IMR-90 (cell line): ENCODE measurements around the gene GCNT2.

Experiments used
- FOS ChIP-seq: fragments of 150-350 bp; IDR thresholded peaks from 2 replicates; pipeline ENCODE4 v1.6.1; 2016; ENCODE audit warnings: low read depth, low read length
- NFE2L2 ChIP-seq: fragments of 150-350 bp; IDR thresholded peaks from 2 replicates; pipeline ENCODE4 v1.6.1; 2016; ENCODE audit warnings: low read depth, mild to moderate bottlenecking, low read length
- POLR2A ChIP-seq: IDR thresholded peaks from 2 replicates; pipeline ENCODE4 v1.6.1; 2012; ENCODE audit warnings: mild to moderate bottlenecking, low read depth, low read length
- RAD21 ChIP-seq: IDR thresholded peaks from 2 replicates; pipeline ENCODE4 v1.6.1; 2012; ENCODE audit warnings: low read length, improper control_type of control experiment
- RFX5 ChIP-seq: IDR thresholded peaks from 2 replicates; pipeline ENCODE4 v1.8.0; 2012; ENCODE audit warnings: low read depth, mild to moderate bottlenecking, low read length, moderate library complexity
- USF2 ChIP-seq: fragments of 150-350 bp; IDR thresholded peaks from 2 replicates; pipeline ENCODE4 v1.6.1; 2017; ENCODE audit warnings: mild to moderate bottlenecking, antibody characterized with exemption, low read length, low read depth
- TF ChIP-seq, protein P1 (sequence below): conservative IDR thresholded peaks from 2 replicates; pipeline ENCODE4 v1.5.1; 2012; ENCODE audit warnings: mild to moderate bottlenecking, low read depth, low read length, improper control_type of control experiment
- TF ChIP-seq, protein P2 (sequence below): fragments of 150-350 bp; IDR thresholded peaks from 2 replicates; pipeline ENCODE4 v1.6.1; 2016; ENCODE audit warnings: low read depth, mild to moderate bottlenecking, low read length, moderate library complexity, borderline replicate concordance

DNA sequence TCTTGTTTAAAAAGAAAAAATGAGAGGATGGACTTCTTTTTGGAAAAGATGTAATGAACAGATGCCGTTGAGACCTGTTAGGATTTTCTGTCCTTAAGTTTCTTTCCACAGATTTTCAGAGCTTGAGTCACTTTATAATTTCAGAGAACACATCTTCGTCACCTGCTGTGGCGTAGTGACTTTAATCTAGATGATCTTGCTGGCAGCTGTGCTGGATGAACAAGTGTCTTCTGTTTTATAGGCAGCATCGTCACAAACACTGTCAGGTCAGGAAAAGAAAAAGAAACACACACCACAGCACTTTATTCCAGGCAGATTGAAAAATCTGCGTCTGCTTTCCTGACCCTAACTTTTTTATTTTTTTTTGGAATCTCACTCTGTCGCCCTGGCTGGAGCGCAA, 35.7 kb upstream of the GCNT2 start:
- TF ChIP-seq, protein P1, sequence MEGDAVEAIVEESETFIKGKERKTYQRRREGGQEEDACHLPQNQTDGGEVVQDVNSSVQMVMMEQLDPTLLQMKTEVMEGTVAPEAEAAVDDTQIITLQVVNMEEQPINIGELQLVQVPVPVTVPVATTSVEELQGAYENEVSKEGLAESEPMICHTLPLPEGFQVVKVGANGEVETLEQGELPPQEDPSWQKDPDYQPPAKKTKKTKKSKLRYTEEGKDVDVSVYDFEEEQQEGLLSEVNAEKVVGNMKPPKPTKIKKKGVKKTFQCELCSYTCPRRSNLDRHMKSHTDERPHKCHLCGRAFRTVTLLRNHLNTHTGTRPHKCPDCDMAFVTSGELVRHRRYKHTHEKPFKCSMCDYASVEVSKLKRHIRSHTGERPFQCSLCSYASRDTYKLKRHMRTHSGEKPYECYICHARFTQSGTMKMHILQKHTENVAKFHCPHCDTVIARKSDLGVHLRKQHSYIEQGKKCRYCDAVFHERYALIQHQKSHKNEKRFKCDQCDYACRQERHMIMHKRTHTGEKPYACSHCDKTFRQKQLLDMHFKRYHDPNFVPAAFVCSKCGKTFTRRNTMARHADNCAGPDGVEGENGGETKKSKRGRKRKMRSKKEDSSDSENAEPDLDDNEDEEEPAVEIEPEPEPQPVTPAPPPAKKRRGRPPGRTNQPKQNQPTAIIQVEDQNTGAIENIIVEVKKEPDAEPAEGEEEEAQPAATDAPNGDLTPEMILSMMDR: no peak
- TF ChIP-seq RFX5 (no peak), RAD21 (no peak), FOS (no peak), USF2 (no peak), NFE2L2 (no peak), POLR2A (no peak)
- TF ChIP-seq, protein P2, sequence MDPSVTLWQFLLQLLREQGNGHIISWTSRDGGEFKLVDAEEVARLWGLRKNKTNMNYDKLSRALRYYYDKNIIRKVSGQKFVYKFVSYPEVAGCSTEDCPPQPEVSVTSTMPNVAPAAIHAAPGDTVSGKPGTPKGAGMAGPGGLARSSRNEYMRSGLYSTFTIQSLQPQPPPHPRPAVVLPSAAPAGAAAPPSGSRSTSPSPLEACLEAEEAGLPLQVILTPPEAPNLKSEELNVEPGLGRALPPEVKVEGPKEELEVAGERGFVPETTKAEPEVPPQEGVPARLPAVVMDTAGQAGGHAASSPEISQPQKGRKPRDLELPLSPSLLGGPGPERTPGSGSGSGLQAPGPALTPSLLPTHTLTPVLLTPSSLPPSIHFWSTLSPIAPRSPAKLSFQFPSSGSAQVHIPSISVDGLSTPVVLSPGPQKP: no peak
